Breast epithelium (tissue), 3 donors: ENCODE measurements around the gene SH3BP5.

Experiments
- CTCF ChIP-seq, 3 donors: fragments of 450-650 bp; IDR thresholded peaks; one replicate each; pipeline ENCODE4 v1.5.1; 2016 to 2017; ENCODE audit warnings: antibody characterized with exemption in 3 of 3, mild to moderate bottlenecking in 3 of 3, moderate library complexity in 3 of 3
- POLR2A ChIP-seq: fragments of 450-650 bp; IDR thresholded peaks from one replicate; pipeline ENCODE4 v1.6.1; 2016; ENCODE audit warnings: antibody characterized with exemption, mild to moderate bottlenecking, moderate library complexity
- POLR2AphosphoS5 ChIP-seq, 3 donors: sonication (generic); formaldehyde crosslinking; IDR thresholded peaks; one replicate each; pipeline ENCODE4 v1.6.1; 2017; ENCODE audit warnings: antibody characterized with exemption in 3 of 3

- TF ChIP-seq POLR2AphosphoS5 (IDR thresholded peaks at IDR 0.05) (no peak), POLR2A (no peak), CTCF (IDR thresholded peaks at IDR 0.05) (no peak)
Measured at GRCh38 chr3:15372918-15373317, 40.5 kb upstream of the SH3BP5 start.
